NCI-H82 treated with DMSO at 0.1 percent for 48 hours (cell line): ENCODE results near the gene TMEM272.

Experiments used
- DNase-seq: peaks from one replicate; lab custom pipeline; 2025; ENCODE audit not compliant: unreplicated experiment; lab: John Stamatoyannopoulos, UW

Gene TMEM272

GRCh38 chr13:51763486-51763885 is 81.5 kb downstream of the TMEM272 start:
- no peak for DNase-seq
